CD8-positive, alpha-beta memory T cell (primary cell): ENCODE data around the gene SGCD. TPM values are rescaled to one million over a fixed set of nuclear protein-coding genes. Genes with fewer than 3 reads are reported as not detected.

ENCODE experiments used
- CTCF ChIA-PET: fragments of 350-600 bp; sonication (Branson Sonifier 250); formaldehyde crosslinking; loops from one replicate; lab custom pipeline; 2021; ENCODE audit warnings: antibody characterized with exemption; lab: Charles Lee
- POLR2A ChIA-PET: fragments of 350-600 bp; sonication (Branson Sonifier 250); formaldehyde crosslinking; loops from one replicate; lab custom pipeline; 2021; ENCODE audit warnings: antibody characterized with exemption; lab: Charles Lee
- DNase-seq, 5 donors: peaks; one replicate each; pipeline versions ENCODE4 v3.0.0 to v3.0.0-alpha.2; 2020 to 2022; ENCODE audit warnings: mixed read lengths in 1 of 5
- H3K27ac ChIP-seq: one replicate; pipeline ENCODE4 v1.7.0; 2013; ENCODE audit warnings: low read depth, mild to moderate bottlenecking, low read length, moderate library complexity
- H3K27me3 ChIP-seq: 2 replicates; pipeline ENCODE4 v1.7.0; 2013; ENCODE audit warnings: low read length, mild to moderate bottlenecking; ENCODE audit not compliant: insufficient read depth, poor library complexity, severe bottlenecking
- H3K36me3 ChIP-seq: 2 replicates; pipeline ENCODE4 v1.7.0; 2013; ENCODE audit warnings: mild to moderate bottlenecking, low read length, moderate library complexity; ENCODE audit not compliant: insufficient read depth
- H3K4me1 ChIP-seq: 2 replicates; pipeline ENCODE4 v1.7.0; 2013; ENCODE audit warnings: mild to moderate bottlenecking, low read length, moderate library complexity; ENCODE audit not compliant: insufficient read depth
- H3K4me3 ChIP-seq: 2 replicates; pipeline ENCODE4 v1.7.0; 2013; ENCODE audit warnings: mild to moderate bottlenecking, low read length
- H3K9me3 ChIP-seq: 2 replicates; pipeline ENCODE4 v1.7.0; 2013; ENCODE audit warnings: mild to moderate bottlenecking, low read length
- H3K27ac Mint-ChIP-seq, 8 donors: one replicate each; pipeline ENCODE4 v1.8.0; 2020 to 2021; ENCODE audit warnings: mixed read lengths in 8 of 8, mild to moderate bottlenecking in 6 of 8, inconsistent platforms in 3 of 8, moderate library complexity in 3 of 8
- H3K27me3 Mint-ChIP-seq, 2 donors: one replicate each; pipeline ENCODE4 v1.8.0; 2020 to 2021; ENCODE audit warnings: mixed read lengths in 2 of 2, mild to moderate bottlenecking in 1 of 2, moderate library complexity in 1 of 2
- H3K36me3 Mint-ChIP-seq, 3 donors: one replicate each; pipeline ENCODE4 v1.8.0; 2020 to 2021; ENCODE audit warnings: mixed read lengths in 3 of 3, inconsistent platforms in 1 of 3, mild to moderate bottlenecking in 1 of 3
- H3K4me1 Mint-ChIP-seq, 3 donors: one replicate each; pipeline ENCODE4 v1.8.0; 2020 to 2021; ENCODE audit warnings: mixed read lengths in 3 of 3, inconsistent platforms in 1 of 3, mild to moderate bottlenecking in 1 of 3
- H3K4me3 Mint-ChIP-seq, 7 donors: one replicate each; pipeline ENCODE4 v1.8.0; 2020 to 2021; ENCODE audit warnings: mixed read lengths in 7 of 7, mild to moderate bottlenecking in 6 of 7, moderate library complexity in 4 of 7, inconsistent platforms in 2 of 7
- H3K9me3 Mint-ChIP-seq, 5 donors: one replicate each; pipeline ENCODE4 v1.8.0; 2020 to 2022; ENCODE audit warnings: mixed read lengths in 5 of 5, mild to moderate bottlenecking in 3 of 5, moderate library complexity in 2 of 5, inconsistent platforms in 1 of 5
- polyA plus RNA-seq: library from polyadenylated mRNA; unstranded; fragments of 300-500 nt; fragmentation: Illumina TruSeq; gene quantifications from one replicate; pipeline ENCODE4 v1.2.3, GENCODE V29; 2021
- total RNA-seq, 2 experiments: library from RNA; stranded (reverse); gene quantifications; one replicate each; pipeline ENCODE4 v1.2.3, GENCODE V29; 2021

The SGCD gene
- total and polyA plus RNA-seq, 3 experiments from 2014 or later = 0.11 to 0.14 (median 0.11) TPM

GRCh38 chr5:156513123-156513815 is 186.3 kb downstream of the SGCD start:
- CTCF ChIA-PET = no interaction called here

GRCh38 chr5:156515121-156515520 is 188.2 kb downstream of the SGCD start:
- ChIA-PET CTCF (no interaction called here), POLR2A (no interaction called here)
- Mint-ChIP-seq H3K36me3 (peaks cover 0 to 8% (median 2%) of the 10 kb centered on the region in 3 donors), H3K9me3 (peaks cover 14 to 33% (median 21%) of the 10 kb centered on the region in 5 donors), H3K4me3 (no peak overlapping the region), H3K4me1 (no peaks in the 10 kb centered on the region), H3K27ac (no peak overlapping the region), H3K27me3 (peaks cover 7 to 18% of the 10 kb centered on the region in 2 donors)
- H3K4me3 ChIP-seq = no peak overlapping the region
- H3K27me3 ChIP-seq = no peaks in the 10 kb centered on the region
- no peak for DNase-seq
- H3K4me1 ChIP-seq = no peaks in the 10 kb centered on the region
- H3K36me3 ChIP-seq = no peaks in the 10 kb centered on the region
- H3K9me3 ChIP-seq = no peaks in the 10 kb centered on the region
- H3K27ac ChIP-seq = no peak overlapping the region

More at GRCh38 chr5:156513123-156513815, 186.3 kb downstream of the SGCD start:
- DNase-seq = no peak
- no peaks in the 10 kb centered on the region for H3K4me1 Mint-ChIP-seq
- Histone ChIP-seq H3K4me1 (no peaks in the 10 kb centered on the region), H3K27ac (no peak overlapping the region), H3K9me3 (no peaks in the 10 kb centered on the region), H3K27me3 (no peaks in the 10 kb centered on the region), H3K4me3 (no peak overlapping the region), H3K36me3 (no peaks in the 10 kb centered on the region)
- peaks cover 0 to 18% (median 11%) of the 10 kb centered on the region in 5 donors for H3K9me3 Mint-ChIP-seq
- POLR2A ChIA-PET = no interaction called here
- peaks cover 0 to 5% (median 2%) of the 10 kb centered on the region in 3 donors for H3K36me3 Mint-ChIP-seq
- no peak overlapping the region for H3K4me3 Mint-ChIP-seq
- no peak overlapping the region for H3K27ac Mint-ChIP-seq
- H3K27me3 Mint-ChIP-seq = peaks cover 7 to 18% of the 10 kb centered on the region in 2 donors

- Histone ChIP-seq H3K4me3 (no peak overlapping the region), H3K27ac (no peak overlapping the region), H3K4me1 (no peaks in the 10 kb centered on the region), H3K27me3 (no peaks in the 10 kb centered on the region), H3K36me3 (no peaks in the 10 kb centered on the region), H3K9me3 (no peaks in the 10 kb centered on the region)
- H3K4me1 Mint-ChIP-seq = no peaks in the 10 kb centered on the region
- H3K36me3 Mint-ChIP-seq = peaks cover 0 to 8% (median 2%) of the 10 kb centered on the region in 3 donors
- ChIA-PET CTCF (no interaction called here), POLR2A (no interaction called here)
- H3K9me3 Mint-ChIP-seq = peaks cover 14 to 34% (median 22%) of the 10 kb centered on the region in 5 donors
- H3K27ac Mint-ChIP-seq = no peak overlapping the region
- no peak overlapping the region for H3K4me3 Mint-ChIP-seq
- no peak for DNase-seq
- peaks cover 7 to 20% of the 10 kb centered on the region in 2 donors for H3K27me3 Mint-ChIP-seq
Measured at GRCh38 chr5:156515803-156516360, 188.9 kb downstream of the SGCD start.

- Mint-ChIP-seq H3K4me3 (no peak overlapping the region), H3K9me3 (peaks cover 14 to 24% (median 17%) of the 10 kb centered on the region in 5 donors), H3K36me3 (peaks cover 0 to 3% (median 0%) of the 10 kb centered on the region in 3 donors), H3K27ac (no peak overlapping the region), H3K4me1 (no peaks in the 10 kb centered on the region), H3K27me3 (peaks cover 0 to 3% of the 10 kb centered on the region in 2 donors)
- H3K4me1 ChIP-seq = no peaks in the 10 kb centered on the region
- H3K27me3 ChIP-seq = no peaks in the 10 kb centered on the region
- no peak overlapping the region for H3K27ac ChIP-seq
- CTCF ChIA-PET = no interaction called here
- POLR2A ChIA-PET = no interaction called here
- no peaks in the 10 kb centered on the region for H3K36me3 ChIP-seq
- H3K4me3 ChIP-seq = no peak overlapping the region
- no peaks in the 10 kb centered on the region for H3K9me3 ChIP-seq
- no peak for DNase-seq
Measured at GRCh38 chr5:156522651-156523529, 195.9 kb downstream of the SGCD start.

GRCh38 chr5:156523607-156524006 is 196.6 kb downstream of the SGCD start:
- no peak overlapping the region for H3K4me3 Mint-ChIP-seq
- no peak for DNase-seq
- Histone ChIP-seq H3K4me1 (no peaks in the 10 kb centered on the region), H3K27ac (no peak overlapping the region), H3K36me3 (no peaks in the 10 kb centered on the region), H3K4me3 (no peak overlapping the region), H3K9me3 (no peaks in the 10 kb centered on the region), H3K27me3 (no peaks in the 10 kb centered on the region)
- CTCF ChIA-PET = no interaction called here
- H3K36me3 Mint-ChIP-seq = peaks cover 0 to under 1% (median 0%) of the 10 kb centered on the region in 3 donors
- no peak overlapping the region for H3K27ac Mint-ChIP-seq
- H3K27me3 Mint-ChIP-seq = peaks cover 0 to 5% of the 10 kb centered on the region in 2 donors
- H3K4me1 Mint-ChIP-seq = no peaks in the 10 kb centered on the region
- H3K9me3 Mint-ChIP-seq = peaks cover 10 to 17% (median 11%) of the 10 kb centered on the region in 5 donors
- POLR2A ChIA-PET = no interaction called here

- no peak for DNase-seq
- Histone ChIP-seq H3K4me1 (no peaks in the 10 kb centered on the region), H3K27me3 (no peaks in the 10 kb centered on the region), H3K9me3 (no peaks in the 10 kb centered on the region), H3K27ac (no peak overlapping the region), H3K36me3 (no peaks in the 10 kb centered on the region), H3K4me3 (no peak overlapping the region)
- Mint-ChIP-seq H3K4me1 (no peaks in the 10 kb centered on the region), H3K27ac (no peak overlapping the region), H3K36me3 (no peaks in the 10 kb centered on the region), H3K27me3 (peaks cover 0 to 9% of the 10 kb centered on the region in 2 donors), H3K9me3 (peaks cover 0 to 5% (median 1%) of the 10 kb centered on the region in 5 donors), H3K4me3 (no peak overlapping the region)
- CTCF ChIA-PET = no interaction called here
- POLR2A ChIA-PET = no interaction called here
Measured at GRCh38 chr5:156526081-156526925, 199.3 kb downstream of the SGCD start.

- H3K27ac Mint-ChIP-seq = no peak overlapping the region
- peaks cover 0 to 2% (median 0%) of the 10 kb centered on the region in 5 donors for H3K9me3 Mint-ChIP-seq
- POLR2A ChIA-PET = no interaction called here
- peaks cover 0 to 9% of the 10 kb centered on the region in 2 donors for H3K27me3 Mint-ChIP-seq
- H3K4me1 ChIP-seq = no peaks in the 10 kb centered on the region
- no peaks in the 10 kb centered on the region for H3K27me3 ChIP-seq
- DNase-seq = no peak
- H3K4me3 ChIP-seq = no peak overlapping the region
- H3K4me1 Mint-ChIP-seq = no peaks in the 10 kb centered on the region
- no peaks in the 10 kb centered on the region for H3K36me3 Mint-ChIP-seq
- CTCF ChIA-PET = no interaction called here
- no peaks in the 10 kb centered on the region for H3K36me3 ChIP-seq
- H3K9me3 ChIP-seq = no peaks in the 10 kb centered on the region
- H3K27ac ChIP-seq = no peak overlapping the region
- no peak overlapping the region for H3K4me3 Mint-ChIP-seq
Measured at GRCh38 chr5:156527611-156528010, 200.6 kb downstream of the SGCD start.
